GM18499 (cell line): ENCODE measurements around the gene CTNNA2.
"Not testable (repeated sequence)": the region's sequence is repeated elsewhere in the genome, so short reads cannot be mapped to it uniquely, and the experiment has no call there.

Source experiments
- ATAC-seq: cut with Tn5 transposase; IDR thresholded peaks from one replicate; pipeline ENCODE4 v1.9.1; 2021; ENCODE audit warnings: moderate number of reproducible peaks; ENCODE audit not compliant: insufficient read depth, unreplicated experiment

Gene CTNNA2

DNA sequence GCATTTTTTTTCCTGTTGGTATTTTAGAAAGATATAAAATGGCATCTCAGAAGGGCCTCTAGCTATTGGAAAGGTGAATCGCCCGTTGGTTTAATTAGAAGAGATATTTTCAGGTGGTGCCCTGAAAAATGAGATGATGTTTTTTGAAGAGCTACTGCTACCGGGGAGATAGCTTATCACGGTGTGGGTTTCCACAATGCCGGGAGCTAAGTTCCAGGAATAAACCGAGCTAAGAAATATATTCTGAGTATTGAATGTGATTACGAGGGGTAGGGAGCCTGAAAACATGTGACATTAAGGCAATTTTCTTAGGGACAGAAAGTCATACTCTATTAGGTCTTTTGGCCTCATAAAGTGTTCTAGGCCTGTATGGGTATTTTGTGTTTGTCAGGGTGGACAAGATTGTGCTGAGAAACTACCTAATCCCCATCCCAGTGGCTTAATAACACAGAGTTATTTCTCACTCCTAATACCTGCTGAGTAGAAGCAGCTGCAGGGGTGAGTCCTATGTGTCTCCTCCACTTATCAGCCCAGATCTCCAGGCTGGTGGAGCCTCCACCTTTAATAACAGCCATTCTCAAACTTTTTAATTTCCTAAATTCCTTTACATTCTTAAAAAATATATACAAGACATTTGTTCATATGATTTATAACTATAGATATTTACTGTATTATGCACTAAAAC lies 641.5 kb downstream of the CTNNA2 start:
- no peak for ATAC-seq

GRCh38 chr2:80164375-80164774 lies 651.5 kb downstream of the CTNNA2 start:
- no peak for ATAC-seq

DNA sequence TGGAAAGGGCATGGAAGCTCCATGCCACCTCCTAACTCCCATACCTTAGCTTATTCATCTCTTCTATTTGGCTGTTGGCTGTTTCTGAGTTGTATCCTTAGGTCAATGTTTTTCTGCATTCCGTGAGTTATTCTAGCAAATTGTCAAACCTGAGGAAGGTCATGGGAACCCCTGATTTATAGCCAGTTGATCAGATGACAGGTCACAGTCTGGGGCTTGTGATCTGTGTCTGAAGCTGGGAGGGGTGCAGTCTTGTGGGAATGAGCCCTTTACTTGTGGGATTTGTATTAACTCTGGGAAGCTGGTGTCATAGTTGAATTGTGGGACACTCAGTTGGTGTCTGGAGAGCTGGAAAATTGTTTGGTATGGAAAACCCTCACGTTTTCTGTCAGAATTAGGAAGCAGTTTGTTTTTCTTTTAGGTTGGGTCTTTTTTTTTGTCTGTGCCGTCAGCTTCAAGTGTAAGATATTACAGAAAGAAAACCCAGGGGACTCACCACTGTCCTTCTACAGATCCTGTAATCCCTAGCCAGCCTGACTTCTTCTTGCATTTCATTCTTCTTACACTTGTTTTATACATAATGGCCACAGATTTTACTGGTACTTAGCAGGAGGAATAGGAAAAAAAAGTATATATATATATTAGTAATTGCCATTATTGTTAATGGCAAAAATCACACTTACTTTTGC lies 653.8 kb downstream of the CTNNA2 start:
- ATAC-seq: no peak

GRCh38 chr2:80167284-80167808 lies 654.5 kb downstream of the CTNNA2 start:
- no peak for ATAC-seq

DNA sequence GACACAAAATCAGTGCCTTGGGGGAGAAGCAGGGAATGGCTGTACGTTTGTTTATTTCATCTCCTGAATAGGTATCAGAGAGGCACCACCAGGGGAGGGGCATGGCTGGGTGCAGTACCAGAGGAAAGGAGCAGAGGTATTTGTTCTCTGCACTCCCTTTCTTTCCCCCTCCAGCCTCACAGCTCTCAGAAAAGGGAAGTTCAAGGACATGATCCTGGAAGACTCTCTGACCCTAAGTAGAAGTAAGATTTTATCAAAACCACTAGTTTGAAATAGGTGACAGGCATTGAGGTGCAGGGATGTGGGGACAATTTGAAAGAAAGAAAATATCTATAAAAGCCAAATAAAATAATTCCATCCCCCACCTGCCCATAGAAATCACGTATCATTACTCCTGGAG lies 655.2 kb downstream of the CTNNA2 start:
- no peak for ATAC-seq

- ATAC-seq: no peak
These were observed 656.0 kb downstream of the CTNNA2 start for GRCh38 chr2:80168801-80169200.

DNA sequence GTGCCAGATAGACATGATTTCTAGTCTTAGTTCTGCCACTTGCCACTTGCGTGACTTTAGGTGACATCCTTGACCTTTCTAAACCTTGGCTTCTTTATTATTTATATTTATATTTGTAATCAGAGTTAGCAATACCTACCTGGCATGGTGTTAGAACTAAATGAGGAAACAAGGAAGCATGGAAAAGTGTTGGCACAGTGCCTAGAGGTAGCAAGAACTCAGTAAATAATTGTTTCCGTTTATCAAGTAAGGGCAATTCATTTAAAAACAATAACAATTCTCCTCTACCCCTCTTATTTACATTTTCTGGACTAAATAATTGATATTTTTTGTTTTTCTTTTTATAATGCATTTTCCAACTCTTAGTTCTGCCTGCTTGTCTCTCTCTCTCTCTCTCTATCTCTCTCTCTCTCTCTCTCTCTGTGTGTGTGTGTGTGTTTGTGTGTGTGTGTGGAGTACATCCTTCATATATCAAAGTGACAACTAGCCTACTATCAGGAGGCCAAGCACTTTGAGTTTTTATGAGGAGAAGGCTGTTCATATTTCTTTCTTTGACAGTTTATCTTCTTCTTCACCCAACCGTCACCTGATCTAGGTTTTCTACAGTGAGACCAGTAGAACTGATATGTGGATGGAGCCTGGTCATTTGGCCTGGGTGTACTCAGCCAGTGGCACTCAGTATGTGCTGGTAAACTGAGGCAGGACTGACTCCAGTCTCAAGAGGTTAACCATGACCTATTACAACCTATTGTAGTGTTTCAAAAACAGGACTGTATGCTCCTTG lies 657.2 kb downstream of the CTNNA2 start:
- ATAC-seq: no peak

DNA sequence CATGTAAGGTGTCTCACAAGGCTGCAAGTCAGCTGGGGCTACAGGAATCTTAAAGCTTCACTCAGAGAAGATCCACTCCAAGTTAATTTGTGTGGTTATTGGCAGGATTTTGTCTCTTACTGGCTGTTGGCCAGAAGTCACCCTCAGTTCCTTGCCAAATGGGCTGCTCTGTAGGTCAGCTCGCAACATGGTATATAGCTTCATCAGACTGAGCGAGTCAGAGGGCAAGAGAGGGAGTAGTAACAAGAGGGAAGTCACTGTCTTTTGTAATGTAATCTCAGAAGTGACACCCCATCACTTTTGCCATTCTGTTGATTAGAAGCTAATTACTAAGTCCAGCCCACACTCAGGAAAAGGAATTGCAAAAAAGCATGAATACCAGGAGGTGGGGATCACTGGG lies 672.2 kb downstream of the CTNNA2 start:
- no peak for ATAC-seq

DNA sequence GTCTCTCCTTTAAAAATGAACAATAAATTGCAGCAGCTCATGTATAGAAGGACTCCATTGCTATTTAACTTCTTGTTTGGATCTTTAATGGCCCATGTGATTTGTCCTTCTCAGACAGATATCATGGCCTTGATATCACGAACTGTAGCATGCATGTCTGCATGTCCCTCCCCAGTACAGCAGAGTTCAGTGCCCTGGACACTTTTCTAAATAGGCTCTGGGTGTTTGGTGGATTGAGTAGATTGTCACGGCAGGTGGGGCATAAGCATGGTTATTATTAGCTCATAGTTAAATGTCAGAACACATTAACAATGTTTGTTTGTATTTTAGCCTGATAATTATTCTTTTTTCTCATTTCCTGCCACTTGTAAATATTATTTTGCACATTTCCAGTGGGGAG lies 673.4 kb downstream of the CTNNA2 start:
- ATAC-seq: no peak

GRCh38 chr2:80187156-80187555 lies 674.3 kb downstream of the CTNNA2 start:
- ATAC-seq: no peak

- no peak for ATAC-seq
These were observed 677.3 kb downstream of the CTNNA2 start for GRCh38 chr2:80190166-80190565.

DNA sequence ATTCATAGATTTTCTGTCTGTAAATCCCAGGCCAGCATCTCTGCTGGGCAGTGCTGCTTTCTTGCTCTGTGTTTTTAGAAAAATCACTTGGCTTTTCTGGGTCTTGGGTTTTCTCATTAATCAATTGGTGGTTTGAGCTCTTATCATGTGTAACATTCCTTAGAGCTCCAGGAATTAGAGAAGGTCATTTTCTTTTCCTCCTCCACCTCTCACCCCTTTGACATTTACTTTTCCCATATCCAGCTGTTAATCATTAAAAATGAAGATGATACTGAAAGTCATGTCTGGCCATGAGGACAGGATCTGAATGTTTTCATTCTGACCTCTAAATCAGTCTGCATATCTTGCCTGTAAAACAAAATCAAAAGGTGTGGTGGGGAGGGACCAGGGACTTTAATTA lies 680.7 kb downstream of the CTNNA2 start:
- ATAC-seq: no peak

- no peak for ATAC-seq
These were observed 682.2 kb downstream of the CTNNA2 start for GRCh38 chr2:80195034-80195433.

- ATAC-seq: no peak
These were observed 685.2 kb downstream of the CTNNA2 start for GRCh38 chr2:80198042-80198441.

GRCh38 chr2:80199504-80199903 lies 686.7 kb downstream of the CTNNA2 start:
- ATAC-seq: no peak

DNA sequence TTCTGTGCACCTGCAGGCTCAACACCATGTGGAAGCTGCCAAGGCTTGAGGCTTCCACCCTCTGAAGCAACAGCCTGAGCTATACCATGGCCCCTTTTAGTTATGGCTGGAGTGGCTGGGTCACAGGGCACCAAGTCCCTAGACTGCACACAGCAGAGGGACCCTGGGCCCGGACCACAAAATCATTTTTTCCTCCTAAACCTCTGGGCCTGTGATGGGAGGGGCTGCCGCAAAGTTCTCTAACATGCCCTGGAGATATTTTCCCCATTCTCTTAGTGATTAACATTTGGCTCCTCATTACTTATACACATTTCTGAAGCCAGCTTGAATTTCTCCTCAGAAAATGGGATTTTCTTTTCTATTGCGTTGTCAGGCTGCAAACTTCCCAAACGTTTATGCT lies 691.1 kb downstream of the CTNNA2 start:
- not testable (repeated sequence) for ATAC-seq

DNA sequence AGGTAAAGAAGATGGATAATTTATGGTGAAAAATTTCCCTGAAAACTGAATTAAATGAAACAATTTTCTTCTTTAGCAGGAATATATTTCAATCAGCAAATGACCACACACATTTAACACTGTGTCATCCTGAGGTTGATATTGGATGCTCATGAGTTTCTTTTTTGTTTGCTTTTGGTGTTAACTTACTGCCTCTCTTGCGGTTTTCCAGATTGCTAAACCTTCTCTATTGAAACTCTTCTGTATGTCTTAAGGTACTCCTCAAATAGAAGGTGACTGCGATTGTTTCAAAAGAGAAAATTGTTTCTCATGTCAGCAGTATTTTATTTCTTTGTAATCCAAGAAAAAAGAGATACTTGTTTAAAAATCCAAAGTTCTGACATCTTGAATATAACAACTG lies 692.6 kb downstream of the CTNNA2 start:
- no peak for ATAC-seq

- ATAC-seq: no peak
These were observed 696.6 kb downstream of the CTNNA2 start for GRCh38 chr2:80209458-80209857.

- no peak for ATAC-seq
These were observed 704.6 kb downstream of the CTNNA2 start for GRCh38 chr2:80217446-80217845.

GRCh38 chr2:80222644-80223043 lies 709.8 kb downstream of the CTNNA2 start:
- no peak for ATAC-seq

DNA sequence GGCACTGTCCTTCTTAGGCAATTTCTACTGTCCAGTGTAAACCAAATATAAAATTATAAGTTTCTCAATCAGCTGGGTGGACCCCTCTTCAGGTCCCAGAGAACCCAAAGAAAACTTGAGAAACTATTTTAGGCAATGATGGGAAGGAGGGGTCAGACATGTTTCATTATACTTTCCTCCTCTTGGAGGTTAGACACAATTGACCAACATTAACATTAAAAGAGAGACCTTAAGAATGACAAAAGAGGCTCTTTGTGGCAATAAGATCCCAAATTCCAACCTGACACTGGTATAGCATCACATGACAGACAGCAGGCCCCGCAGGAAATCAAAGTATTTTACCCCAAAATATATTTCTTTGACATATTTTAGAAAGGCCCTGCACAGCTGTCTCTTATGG lies 718.6 kb downstream of the CTNNA2 start:
- ATAC-seq: no peak
